Bronchial epithelial cell (primary cell): ENCODE data around the gene ST8SIA4. TPM values are rescaled to one million over a fixed set of nuclear protein-coding genes. Genes with fewer than 3 reads are reported as not detected.

ENCODE experiments used
- DNase-seq: peaks from one replicate; pipeline ENCODE4 v3.0.0-alpha.2; 2010; ENCODE audit warnings: low read depth
- FAIRE-seq: peaks from 2 replicates; lab custom pipeline; 2011; peaks lifted over from hg19 to GRCh38; lab: Jason Lieb, UNC
- H3K27me3 ChIP-seq: 2 replicates; pipeline ENCODE4 v1.5.1; 2011; ENCODE audit warnings: low read length; ENCODE audit not compliant: control insufficient read depth, insufficient read depth
- H3K36me3 ChIP-seq: 2 replicates; pipeline ENCODE4 v1.5.1; 2011; ENCODE audit warnings: low read length; ENCODE audit not compliant: control insufficient read depth, insufficient read depth
- H3K4me3 ChIP-seq: 2 replicates; pipeline ENCODE4 v1.5.1; 2011; ENCODE audit warnings: mild to moderate bottlenecking, low read depth, low read length, control low read depth
- total RNA-seq: library from RNA; depleted of rRNA; stranded (reverse); fragments of >200 nt; gene quantifications from 2 replicates; pipeline ENCODE4 v1.2.1, GENCODE V29; 2014
- TF ChIP-seq, protein P1 (sequence below): IDR thresholded peaks from 2 replicates; pipeline ENCODE4 v1.5.1; 2011; ENCODE audit warnings: mild to moderate bottlenecking, moderate library complexity, low read length, control low read depth, inconsistent platforms; ENCODE audit not compliant: insufficient read depth, severe bottlenecking

The ST8SIA4 gene
- total RNA-seq, 1 donor from 2014 or later = under 0.01 TPM

GRCh38 chr5:100855295-100855694 is 47.8 kb downstream of the ST8SIA4 start:
- Histone ChIP-seq H3K36me3 (no peaks in the 10 kb centered on the region), H3K4me3 (no peak overlapping the region), H3K27me3 (no peaks in the 10 kb centered on the region)
- TF ChIP-seq, protein P1, sequence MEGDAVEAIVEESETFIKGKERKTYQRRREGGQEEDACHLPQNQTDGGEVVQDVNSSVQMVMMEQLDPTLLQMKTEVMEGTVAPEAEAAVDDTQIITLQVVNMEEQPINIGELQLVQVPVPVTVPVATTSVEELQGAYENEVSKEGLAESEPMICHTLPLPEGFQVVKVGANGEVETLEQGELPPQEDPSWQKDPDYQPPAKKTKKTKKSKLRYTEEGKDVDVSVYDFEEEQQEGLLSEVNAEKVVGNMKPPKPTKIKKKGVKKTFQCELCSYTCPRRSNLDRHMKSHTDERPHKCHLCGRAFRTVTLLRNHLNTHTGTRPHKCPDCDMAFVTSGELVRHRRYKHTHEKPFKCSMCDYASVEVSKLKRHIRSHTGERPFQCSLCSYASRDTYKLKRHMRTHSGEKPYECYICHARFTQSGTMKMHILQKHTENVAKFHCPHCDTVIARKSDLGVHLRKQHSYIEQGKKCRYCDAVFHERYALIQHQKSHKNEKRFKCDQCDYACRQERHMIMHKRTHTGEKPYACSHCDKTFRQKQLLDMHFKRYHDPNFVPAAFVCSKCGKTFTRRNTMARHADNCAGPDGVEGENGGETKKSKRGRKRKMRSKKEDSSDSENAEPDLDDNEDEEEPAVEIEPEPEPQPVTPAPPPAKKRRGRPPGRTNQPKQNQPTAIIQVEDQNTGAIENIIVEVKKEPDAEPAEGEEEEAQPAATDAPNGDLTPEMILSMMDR = no peak
- no peak for FAIRE-seq
- no peak for DNase-seq

GRCh38 chr5:100854591-100854990 is 48.5 kb downstream of the ST8SIA4 start:
- no peaks in the 10 kb centered on the region for H3K27me3 ChIP-seq
- no peak for FAIRE-seq
- no peaks in the 10 kb centered on the region for H3K36me3 ChIP-seq
- H3K4me3 ChIP-seq = no peak overlapping the region
- TF ChIP-seq, protein P1 = no peak
- DNase-seq = no peak

- DNase-seq = no peak
- H3K27me3 ChIP-seq = no peaks in the 10 kb centered on the region
- H3K4me3 ChIP-seq = no peak overlapping the region
- H3K36me3 ChIP-seq = no peaks in the 10 kb centered on the region
- TF ChIP-seq, protein P1 = no peak
- FAIRE-seq = no peak
Observed at GRCh38 chr5:100853582-100853981, 49.5 kb downstream of the ST8SIA4 start.

DNA sequence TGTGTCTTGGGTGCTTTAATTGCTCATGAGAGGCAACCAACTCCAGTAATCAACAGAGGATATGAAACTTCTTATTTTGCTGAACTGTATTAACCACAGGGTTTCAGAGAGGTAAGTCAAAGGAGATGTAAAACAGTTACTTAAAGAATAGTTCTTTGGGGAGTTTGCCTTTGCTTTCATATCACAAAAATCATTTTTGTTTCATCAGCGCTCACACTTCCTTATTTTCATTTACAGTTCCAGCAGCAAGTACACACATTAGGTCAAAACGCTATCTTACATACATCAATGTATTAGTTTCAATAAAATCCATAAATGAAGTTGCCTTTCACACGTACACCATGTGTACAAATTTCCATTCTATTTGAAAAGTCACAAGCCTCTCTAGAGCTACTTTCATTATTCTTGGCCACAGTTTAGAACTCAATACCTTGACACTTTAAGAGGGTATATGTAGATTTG is 50.1 kb downstream of the ST8SIA4 start:
- FAIRE-seq (no peak), DNase-seq (no peak)
- Histone ChIP-seq H3K36me3 (no peaks in the 10 kb centered on the region), H3K27me3 (no peaks in the 10 kb centered on the region), H3K4me3 (no peak overlapping the region)
- TF ChIP-seq, protein P1 = no peak

GRCh38 chr5:100852051-100852450 is 51.0 kb downstream of the ST8SIA4 start:
- no peaks in the 10 kb centered on the region for H3K36me3 ChIP-seq
- DNase-seq = no peak
- no peak for FAIRE-seq
- no peaks in the 10 kb centered on the region for H3K27me3 ChIP-seq
- TF ChIP-seq, protein P1 = no peak
- H3K4me3 ChIP-seq = no peak overlapping the region

DNA sequence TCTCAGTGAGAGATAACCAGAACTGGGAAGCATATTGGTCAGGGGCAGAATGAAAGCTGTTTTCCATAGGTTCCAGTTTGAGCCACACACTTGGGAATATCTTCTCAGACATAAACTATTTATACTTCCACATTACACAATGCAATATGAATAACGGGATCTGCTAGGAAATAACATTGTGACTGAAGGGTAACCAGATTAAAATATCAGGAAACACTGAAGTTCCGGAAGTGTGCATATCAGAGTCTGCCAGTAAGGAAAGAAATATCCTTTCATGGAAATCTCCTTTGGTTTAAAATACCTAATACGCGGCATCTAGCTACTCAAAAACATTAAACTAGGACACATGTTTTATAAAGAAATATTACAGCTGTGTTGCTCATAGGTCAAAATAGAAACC is 56.3 kb downstream of the ST8SIA4 start:
- FAIRE-seq (no peak), DNase-seq (no peak)
- no peak overlapping the region for H3K4me3 ChIP-seq
- TF ChIP-seq, protein P1 = no peak
- H3K36me3 ChIP-seq = no peaks in the 10 kb centered on the region
- no peaks in the 10 kb centered on the region for H3K27me3 ChIP-seq
